Globus pallidus (tissue), 1 donor: ENCODE data around the gene MOGAT2.

ENCODE experiments used
- DNase-seq: peaks from one replicate; pipeline ENCODE4 v3.0.0-alpha.2; 2015; ENCODE audit warnings: low spot score

MOGAT2 gene

GRCh38 chr11:75780888-75781287 lies 63.2 kb downstream of the MOGAT2 start:
- DNase-seq: no peak

GRCh38 chr11:75781296-75781695 lies 63.7 kb downstream of the MOGAT2 start:
- no peak for DNase-seq

GRCh38 chr11:75781831-75782230 lies 64.2 kb downstream of the MOGAT2 start:
- DNase-seq: no peak
